ENCODE results near the gene FAM118B. TPM values are rescaled to one million over a fixed set of nuclear protein-coding genes. Genes with fewer than 3 reads are reported as not detected.

The FAM118B gene
- total and polyA plus RNA-seq, 2 donors (not counting 1 experiment from before 2014, with no cell fraction given): 21.0 to 30.3 TPM

GRCh38 chr11:126297004-126297403, 85.4 kb downstream of the FAM118B start:
- Histone ChIP-seq H3K36me3 (ENCODE audit: control insufficient read depth, insufficient read depth, low read length) (peaks cover 10% of the 10 kb centered on the region), H2AFZ (ENCODE audit: low read length) (no peak overlapping the region), H3K9ac (ENCODE audit: insufficient read depth, low read length) (no peak overlapping the region), H3K79me2 (ENCODE audit: control insufficient read depth, insufficient read depth, low read length) (no peaks in the 10 kb centered on the region), H4K20me1 (ENCODE audit: control insufficient read depth, extremely low read depth, insufficient read depth, low read length) (no peaks in the 10 kb centered on the region), H3K4me1 (ENCODE audit: control insufficient read depth, extremely low read depth, insufficient read depth, low read length) (no peaks in the 10 kb centered on the region), H3K27ac (ENCODE audit: insufficient read depth, low read length) (no peak overlapping the region), H3K4me2 (ENCODE audit: extremely low read depth, insufficient read depth, low read length) (no peak overlapping the region), H3K9me3 (ENCODE audit: control insufficient read depth, insufficient read depth, low read depth, low read length) (no peaks in the 10 kb centered on the region), H3K27me3 (ENCODE audit: control insufficient read depth, insufficient read depth, low read length) (no peaks in the 10 kb centered on the region), H3K4me3 (replicated peaks in 1 of 4; ENCODE audit: control extremely low read depth in 1 of 4, insufficient read depth in 1 of 4, low read depth in 3 of 4, low read length in 4 of 4) (no peak overlapping the region)
- DNase-seq (ENCODE audit: low read depth in 2 of 2): no peak
- TF ChIP-seq EZH2 (IDR thresholded peaks at IDR 0.05; ENCODE audit: low read length, missing control alignments) (no peak), CTCF (conservative IDR thresholded peaks at IDR 0.05 in 1 of 2, IDR thresholded peaks at IDR 0.05 in 1 of 2; ENCODE audit: low read depth in 1 of 2, low read length in 2 of 2) (no peak)

GRCh38 chr11:126303623-126304456, 92.3 kb downstream of the FAM118B start, which contains the start of gene DCPS:
TSS of gene DCPS (plus strand) at chr11:126304060. CDS start at chr11:126304081, 21 bp downstream.
- no peaks in the 10 kb centered on the region for H3K79me2 ChIP-seq (ENCODE audit: control insufficient read depth, insufficient read depth, low read length)
- peak within 1 kb of the TSS; percentile 94 for H3K4me2 ChIP-seq (ENCODE audit: extremely low read depth, insufficient read depth, low read length)
- TF ChIP-seq EZH2 (IDR thresholded peaks at IDR 0.05; ENCODE audit: low read length, missing control alignments) (no peak), CTCF (conservative IDR thresholded peaks at IDR 0.05 in 1 of 2, IDR thresholded peaks at IDR 0.05 in 1 of 2; ENCODE audit: low read depth in 1 of 2, low read length in 2 of 2) (no peak)
- no peaks in the 10 kb centered on the region for H3K9me3 ChIP-seq (ENCODE audit: control insufficient read depth, insufficient read depth, low read depth, low read length)
- H3K9ac ChIP-seq (ENCODE audit: insufficient read depth, low read length): peak within 1 kb of the TSS; percentile 72
- DNase-seq (ENCODE audit: low read depth in 2 of 2): peak; percentile 89 to 90
- peaks cover 4% of the 10 kb centered on the region for H3K4me1 ChIP-seq (ENCODE audit: control insufficient read depth, extremely low read depth, insufficient read depth, low read length)
- no peaks in the 10 kb centered on the region for H4K20me1 ChIP-seq (ENCODE audit: control insufficient read depth, extremely low read depth, insufficient read depth, low read length)
- H3K27me3 ChIP-seq (ENCODE audit: control insufficient read depth, insufficient read depth, low read length): no peaks in the 10 kb centered on the region
- no peaks in the 10 kb centered on the region for H3K36me3 ChIP-seq (ENCODE audit: control insufficient read depth, insufficient read depth, low read length)
- H3K27ac ChIP-seq (ENCODE audit: insufficient read depth, low read length): peak within 1 kb of the TSS; percentile 83
- H3K4me3 ChIP-seq (replicated peaks in 1 of 4; ENCODE audit: control extremely low read depth in 1 of 4, insufficient read depth in 1 of 4, low read depth in 3 of 4, low read length in 4 of 4): peak within 1 kb of the TSS; percentile 69 to 87 (median 78)
- H2AFZ ChIP-seq (ENCODE audit: low read length): peak within 1 kb of the TSS; percentile 99

GRCh38 chr11:126304457-126305075, 93.0 kb downstream of the FAM118B start:
- DNase-seq (ENCODE audit: low read depth in 2 of 2): no peak
- peaks cover 4% of the 10 kb centered on the region for H3K4me1 ChIP-seq (ENCODE audit: control insufficient read depth, extremely low read depth, insufficient read depth, low read length)
- no peaks in the 10 kb centered on the region for H3K9me3 ChIP-seq (ENCODE audit: control insufficient read depth, insufficient read depth, low read depth, low read length)
- H3K36me3 ChIP-seq (ENCODE audit: control insufficient read depth, insufficient read depth, low read length): no peaks in the 10 kb centered on the region
- peak overlapping the region; percentile 94 for H3K4me2 ChIP-seq (ENCODE audit: extremely low read depth, insufficient read depth, low read length)
- no peaks in the 10 kb centered on the region for H4K20me1 ChIP-seq (ENCODE audit: control insufficient read depth, extremely low read depth, insufficient read depth, low read length)
- H3K27me3 ChIP-seq (ENCODE audit: control insufficient read depth, insufficient read depth, low read length): no peaks in the 10 kb centered on the region
- peak overlapping the region; percentile 83 for H3K27ac ChIP-seq (ENCODE audit: insufficient read depth, low read length)
- H3K4me3 ChIP-seq (replicated peaks in 1 of 4; ENCODE audit: control extremely low read depth in 1 of 4, insufficient read depth in 1 of 4, low read depth in 3 of 4, low read length in 4 of 4): peak overlapping the region; percentile 69 to 87 (median 78)
- H3K79me2 ChIP-seq (ENCODE audit: control insufficient read depth, insufficient read depth, low read length): no peaks in the 10 kb centered on the region
- TF ChIP-seq CTCF (conservative IDR thresholded peaks at IDR 0.05 in 1 of 2, IDR thresholded peaks at IDR 0.05 in 1 of 2; ENCODE audit: low read depth in 1 of 2, low read length in 2 of 2) (no peak), EZH2 (IDR thresholded peaks at IDR 0.05; ENCODE audit: low read length, missing control alignments) (no peak)
- H2AFZ ChIP-seq (ENCODE audit: low read length): peak overlapping the region; percentile 99
- H3K9ac ChIP-seq (ENCODE audit: insufficient read depth, low read length): no peak overlapping the region
